ENCODE data around the gene KCNIP3.
"Not testable (repeated sequence)": the region's sequence is repeated elsewhere in the genome, so short reads cannot be mapped to it uniquely, and the experiment has no call there.

DNA sequence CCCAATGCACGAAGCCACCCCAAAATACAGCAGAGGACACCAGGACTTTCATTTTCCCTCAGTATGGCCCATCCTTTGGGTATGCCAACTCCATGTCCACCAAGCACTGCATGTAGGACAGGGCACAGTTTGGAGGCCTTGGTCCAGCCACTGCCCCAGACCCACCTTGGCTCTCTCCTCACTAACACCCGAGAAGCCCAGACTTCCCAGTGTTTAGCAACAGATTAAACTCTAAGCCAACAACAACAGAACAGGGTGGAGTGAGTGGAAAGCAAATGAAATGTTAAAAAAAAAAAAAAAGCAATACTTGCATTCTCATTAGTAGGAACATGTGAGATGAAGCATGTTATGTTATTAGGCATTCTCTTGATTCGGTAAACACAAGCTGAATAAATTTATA lies 118.0 kb downstream of the KCNIP3 start:
- not testable (repeated sequence) for TF ChIP-seq FOXA1 (IDR thresholded peaks at IDR 0.05); NFRKB (IDR thresholded peaks at IDR 0.05); FOXM1 (IDR thresholded peaks at IDR 0.05; ENCODE audit: borderline replicate concordance); PKNOX1 (IDR thresholded peaks at IDR 0.05); TARDBP (IDR thresholded peaks at IDR 0.05); ELF4 (IDR thresholded peaks at IDR 0.05)
